GM12878 (cell line): ENCODE measurements around the gene NEUROD1. TPM values are rescaled to one million over a fixed set of nuclear protein-coding genes. Genes with fewer than 3 reads are reported as not detected.

Experiments
- ATAC-seq: fragments of 200-7000 bp; cut with Tn5 transposase; 3 replicates; pipeline ENCODE4 v1.9.1; 2020; ENCODE audit warnings: mild to moderate bottlenecking, moderate library complexity
- BruUV-seq: library from RNA; stranded (reverse); fragments of 400-500 nt; replicated peaks from 2 replicates; lab custom pipeline; 2021; lab: Mats Ljungman, UMichigan
- CTCF ChIA-PET: fragments of 300-600 bp; sonication (Branson Sonifier 250); formaldehyde crosslinking; extraction: SDS; loops from one replicate; lab custom pipeline; 2021; ENCODE audit warnings: inconsistent platforms; lab: Yijun Ruan, JAX
- POLR2A ChIA-PET: fragments of 350-600 bp; formaldehyde crosslinking; extraction: SDS; loops from one replicate; lab custom pipeline; 2021; ENCODE audit warnings: inconsistent platforms; lab: Charles Lee
- RAD21 ChIA-PET: fragments of 300-600 bp; sonication (Branson Sonifier 250); formaldehyde crosslinking; loops from one replicate; lab custom pipeline; 2023; ENCODE audit warnings: antibody characterized with exemption; ENCODE audit not compliant: unreplicated experiment; lab: Charles Lee
- SMC1A ChIA-PET: fragments of 300-600 bp; sonication (Branson Sonifier 250); formaldehyde crosslinking; loops from one replicate; lab custom pipeline; 2023; ENCODE audit not compliant: unreplicated experiment, uncharacterized antibody; lab: Charles Lee
- DNase-seq: peaks from one replicate; pipeline ENCODE4 v3.0.0-alpha.2; 2011; ENCODE audit warnings: low read depth, low spot score
- FAIRE-seq: peaks from 3 replicates; lab custom pipeline; 2011; peaks lifted over from hg19 to GRCh38; lab: Jason Lieb, UNC
- H2AFZ ChIP-seq: 2 replicates; pipeline ENCODE4 v1.6.0; 2011; ENCODE audit warnings: low read depth, low read length, control low read depth; ENCODE audit not compliant: control insufficient read depth
- H3K27ac ChIP-seq: 2 replicates; pipeline ENCODE4 v1.5.1; 2011; ENCODE audit warnings: control low read depth; ENCODE audit not compliant: control insufficient read depth, insufficient read depth
- H3K27me3 ChIP-seq, 2 experiments: replicated peaks in 1 of 2; 2 replicates each; pipeline versions ENCODE4 v1.6.0 to v1.6.1; 2011; ENCODE audit warnings: low read length in 1 of 2; ENCODE audit not compliant: control insufficient read depth in 2 of 2, insufficient read depth in 2 of 2
- H3K36me3 ChIP-seq, 2 experiments: 2 replicates each; pipeline ENCODE4 v1.5.1; 2011; ENCODE audit warnings: low read length in 1 of 2; ENCODE audit not compliant: control insufficient read depth in 2 of 2, insufficient read depth in 2 of 2
- H3K4me1 ChIP-seq: 2 replicates; pipeline ENCODE4 v1.6.1; 2011; ENCODE audit warnings: mild to moderate bottlenecking, low read length, moderate library complexity, mixed read lengths; ENCODE audit not compliant: control insufficient read depth, insufficient read depth
- H3K4me2 ChIP-seq: 2 replicates; pipeline ENCODE4 v1.6.0; 2011; ENCODE audit warnings: control low read depth; ENCODE audit not compliant: control insufficient read depth, insufficient read depth
- H3K4me3 ChIP-seq: fragments of 200-600 bp; sonication (generic); 2 replicates; pipeline ENCODE4 v1.5.1; 2016
- H3K79me2 ChIP-seq: 2 replicates; pipeline ENCODE4 v1.6.0; 2011; ENCODE audit warnings: low read length; ENCODE audit not compliant: control insufficient read depth, insufficient read depth
- H3K9ac ChIP-seq: 2 replicates; pipeline ENCODE4 v1.8.0; 2011; ENCODE audit warnings: low read length, control low read depth, mixed read lengths; ENCODE audit not compliant: control insufficient read depth, insufficient read depth
- H3K9me3 ChIP-seq: replicated peaks from 3 replicates; pipeline ENCODE4 v1.5.1; 2011; ENCODE audit warnings: mild to moderate bottlenecking, low read length; ENCODE audit not compliant: control insufficient read depth, insufficient read depth
- H4K20me1 ChIP-seq: 2 replicates; pipeline ENCODE4 v1.6.0; 2011; ENCODE audit not compliant: control insufficient read depth, insufficient read depth
- CREM ChIP-seq: IDR thresholded peaks from 2 replicates; pipeline ENCODE4 v1.6.1; 2014; ENCODE audit warnings: antibody characterized with exemption, low read depth
- JUND ChIP-seq: IDR thresholded peaks from 2 replicates; pipeline ENCODE4 v1.6.1; 2012; ENCODE audit warnings: low read depth, mild to moderate bottlenecking, low read length, improper control_type of control experiment, moderate library complexity
- SUZ12 ChIP-seq: fragments of 200-600 bp; sonication (generic); IDR thresholded peaks from one replicate; pipeline ENCODE4 v1.6.1; 2018; ENCODE audit warnings: antibody characterized with exemption, mild to moderate bottlenecking; ENCODE audit not compliant: unreplicated experiment
- WGBS: methylation state at CpG from one replicate; pipeline ENCODE4 v1.1.6; 2016; ENCODE audit warnings: low lambda C conversion rate; ENCODE audit not compliant: insufficient replicate concordance, insufficient coverage; ENCODE audit errors: missing lambda C conversion rate; 5-methylcytosine and 5-hydroxymethylcytosine counted together
- in situ Hi-C: fragments of 300-500 bp; cut with MboI; formaldehyde crosslinking; loops from 9 replicates; pipeline ENCODE4 v1.14.3; 2018; ENCODE audit warnings: mixed read lengths
- intact Hi-C: fragments of 100-400 bp; cut with micrococcal nuclease; formaldehyde crosslinking; loops from one replicate; pipeline ENCODE4 v1.14.2; 2022; ENCODE audit not compliant: unreplicated experiment
- polyA plus RNA-seq, 11 experiments: library from polyadenylated mRNA; depleted of rRNA in 4 of 11; unstranded in 6 of 11; stranded (reverse) in 5 of 11; fragments of >200 nt; fragmentation: Nextera tagmentation in 4 of 11; fragmentation: Illumina TruSeq in 1 of 11; extraction: Ambion mirVana in 4 of 11; extraction: Trizol in 1 of 11; gene quantifications; 1 replicate in 1 of 11; 2 replicates in 10 of 11; pipeline versions ENCODE4 v1.2.1 to v1.2.3, GENCODE V29; 2011 to 2016; ENCODE audit warnings: inconsistent platforms in 2 of 11, missing spikeins in 2 of 11, low read depth in 1 of 11
- total RNA-seq, 4 experiments: library from RNA; depleted of rRNA in 3 of 4; stranded (reverse); fragments of >200 nt in 3 of 4; fragmentation: Illumina TruSeq in 1 of 4; extraction: Trizol in 1 of 4; gene quantifications; 2 replicates each; pipeline versions ENCODE4 v1.2.1 to v1.2.3, GENCODE V29; 2013 to 2021
- TF ChIP-seq, protein P1 (sequence below): IDR thresholded peaks from 2 replicates; pipeline ENCODE4 v1.6.1; 2011; ENCODE audit warnings: borderline replicate concordance, low read depth, mild to moderate bottlenecking, moderate library complexity, low read length; ENCODE audit not compliant: insufficient read depth, poor library complexity, severe bottlenecking

Gene NEUROD1
- total and polyA plus RNA-seq, 10 of the 15 experiments (the other 5 are each of a cell fraction or from before 2014, with no cell fraction given): not detected

DNA sequence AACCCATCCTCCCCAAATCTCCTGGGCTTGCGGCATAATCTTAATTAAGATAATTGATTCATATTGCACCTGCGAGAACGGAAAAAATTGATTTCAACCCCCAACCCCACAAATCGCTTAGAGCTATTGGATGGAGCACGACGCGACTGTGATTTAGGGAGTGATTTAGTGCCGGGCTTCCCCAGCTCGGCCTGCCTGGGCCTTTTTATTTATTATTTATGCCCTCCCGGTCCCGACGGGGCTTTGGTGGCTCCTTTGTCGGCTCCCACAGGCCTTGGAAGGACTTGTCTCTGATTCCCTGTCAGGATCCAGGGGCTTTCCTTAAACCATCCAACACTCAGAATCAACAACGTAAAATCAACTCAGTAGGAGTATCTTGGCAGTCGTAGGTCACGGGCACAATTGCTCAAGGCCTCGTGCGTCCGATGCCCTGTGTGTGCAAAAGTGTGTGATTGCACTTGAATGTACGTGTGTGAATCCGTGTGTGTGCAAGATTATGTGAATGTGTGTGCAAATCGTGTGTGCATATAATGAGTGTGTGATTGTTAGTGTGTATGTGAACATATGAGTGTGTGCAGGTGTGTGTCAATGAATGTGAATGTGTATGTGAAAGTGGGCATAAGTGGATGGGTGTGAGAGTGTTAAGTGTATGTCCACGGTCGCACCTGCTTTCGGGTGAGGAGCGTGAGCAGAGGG, 4.3 kb upstream of the NEUROD1 start:
- Histone ChIP-seq H3K27me3 (peaks cover 18 to 37% of the 10 kb centered on the region in 2 experiments), H3K4me1 (no peaks in the 10 kb centered on the region), H2AFZ (no peak overlapping the region), H3K79me2 (no peaks in the 10 kb centered on the region), H3K27ac (no peak overlapping the region), H4K20me1 (no peaks in the 10 kb centered on the region), H3K36me3 (no peaks in the 10 kb centered on the region), H3K4me3 (no peak overlapping the region), H3K9ac (no peak overlapping the region), H3K9me3 (no peaks in the 10 kb centered on the region; the same call in 2 of the 3 replicates), H3K4me2 (no peak overlapping the region)
- SMC1A ChIA-PET: interaction anchor here (0.5 to 1.4 kb wide), 2 partner anchors 43 to 113 kb away, joined by 3 to 8 read pairs; no protein-coding TSS in a partner anchor
- TF ChIP-seq CREM (no peak), SUZ12 (peak; percentile 17), JUND (no peak)
- TF ChIP-seq, protein P1, sequence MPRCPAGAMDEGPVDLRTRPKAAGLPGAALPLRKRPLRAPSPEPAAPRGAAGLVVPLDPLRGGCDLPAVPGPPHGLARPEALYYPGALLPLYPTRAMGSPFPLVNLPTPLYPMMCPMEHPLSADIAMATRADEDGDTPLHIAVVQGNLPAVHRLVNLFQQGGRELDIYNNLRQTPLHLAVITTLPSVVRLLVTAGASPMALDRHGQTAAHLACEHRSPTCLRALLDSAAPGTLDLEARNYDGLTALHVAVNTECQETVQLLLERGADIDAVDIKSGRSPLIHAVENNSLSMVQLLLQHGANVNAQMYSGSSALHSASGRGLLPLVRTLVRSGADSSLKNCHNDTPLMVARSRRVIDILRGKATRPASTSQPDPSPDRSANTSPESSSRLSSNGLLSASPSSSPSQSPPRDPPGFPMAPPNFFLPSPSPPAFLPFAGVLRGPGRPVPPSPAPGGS: peak; percentile 86
- no TSS peak for BruUV-seq
- ATAC-seq (no peak), DNase-seq (no peak), FAIRE-seq (no peak)
- RAD21 ChIA-PET: no interaction called here
- intact Hi-C loops: no loop called here
- POLR2A ChIA-PET: no interaction called here
- 52% methylated on average over 26 of the region's 26 CpGs for WGBS
- in situ Hi-C loops: no loop called here
- CTCF ChIA-PET: interaction anchor here (0.7 to 1.3 kb wide), 3 partner anchors 12 to 72 kb away, joined by 3 read pairs; no protein-coding TSS in a partner anchor
